BJ (cell line): Measurements from ENCODE around the gene CUX1. TPM values are rescaled to one million over a fixed set of nuclear protein-coding genes. Genes with fewer than 3 reads are reported as not detected.
"Not testable (repeated sequence)": the region's sequence is repeated elsewhere in the genome, so short reads cannot be mapped to it uniquely, and the experiment has no call there.

Source experiments
- CTCF ChIA-PET: fragments of 350-600 bp; formaldehyde crosslinking; extraction: SDS; loops from one replicate; lab custom pipeline; 2021; ENCODE audit warnings: antibody characterized with exemption, inconsistent platforms; lab: Yijun Ruan, JAX
- POLR2A ChIA-PET: fragments of 300-600 bp; sonication (Branson Sonifier 250); formaldehyde crosslinking; extraction: SDS; loops from one replicate; lab custom pipeline; 2021; ENCODE audit warnings: antibody characterized with exemption; lab: Charles Lee
- DNase-seq: peaks from one replicate; pipeline ENCODE4 v3.0.0-alpha.2; 2011; ENCODE audit warnings: low read depth
- H3K27me3 ChIP-seq: 2 replicates; pipeline ENCODE4 v1.6.0; 2011; ENCODE audit warnings: low read length; ENCODE audit not compliant: control insufficient read depth, insufficient read depth
- H3K36me3 ChIP-seq: 2 replicates; pipeline ENCODE4 v1.5.1; 2011; ENCODE audit warnings: low read length; ENCODE audit not compliant: control insufficient read depth, insufficient read depth
- H3K4me3 ChIP-seq: 2 replicates; pipeline ENCODE4 v1.5.1; 2011; ENCODE audit warnings: low read depth, mild to moderate bottlenecking, control low read depth, low read length
- CTCF ChIP-seq: IDR thresholded peaks from 2 replicates; pipeline ENCODE4 v1.5.1; 2011; ENCODE audit warnings: low read depth, mild to moderate bottlenecking, control low read depth, inconsistent platforms, low read length, moderate library complexity; ENCODE audit not compliant: insufficient read depth
- polyA plus RNA-seq: library from polyadenylated mRNA; depleted of rRNA; stranded (reverse); fragments of >200 nt; gene quantifications from 2 replicates; pipeline ENCODE4 v1.2.3, GENCODE V29; 2011

The CUX1 gene
- polyA plus RNA-seq, 1 experiment: 36.5 TPM

GRCh38 chr7:101790566-101791293, 26.7 kb upstream of the CUX1 start:
- H3K36me3 ChIP-seq: no peaks in the 10 kb centered on the region
- ChIA-PET CTCF (no interaction called here), POLR2A (no interaction called here)
- DNase-seq: no peak
- TF ChIP-seq CTCF: no peak
- no peak overlapping the region for H3K4me3 ChIP-seq
- H3K27me3 ChIP-seq: peaks cover 1% of the 10 kb centered on the region; the same call in 1 of the 2 replicates

- DNase-seq: peak; percentile 26
- H3K27me3 ChIP-seq: peaks cover 1% of the 10 kb centered on the region; the same call in 1 of the 2 replicates
- no peak overlapping the region for H3K4me3 ChIP-seq
- no peak for TF ChIP-seq CTCF
- H3K36me3 ChIP-seq: no peaks in the 10 kb centered on the region
- ChIA-PET POLR2A (no interaction called here), CTCF (no interaction called here)
These were observed 25.3 kb upstream of the CUX1 start for GRCh38 chr7:101792051-101792681.

GRCh38 chr7:101792682-101793071, 24.7 kb upstream of the CUX1 start:
- H3K27me3 ChIP-seq, DNase-seq, H3K4me3 ChIP-seq, H3K36me3 ChIP-seq, POLR2A ChIA-PET, CTCF ChIA-PET: not testable (repeated sequence)

GRCh38 chr7:101795461-101795860, 22.0 kb upstream of the CUX1 start:
- ChIA-PET POLR2A (no interaction called here), CTCF (interaction anchor here (1.6 kb wide), 1 partner anchor 9 kb away, joined by 4 read pairs; no protein-coding TSS in a partner anchor)
- DNase-seq: no peak
- H3K27me3 ChIP-seq: peaks cover 1% of the 10 kb centered on the region; the same call in 1 of the 2 replicates
- no peak for TF ChIP-seq CTCF
- H3K4me3 ChIP-seq: no peak overlapping the region
- no peaks in the 10 kb centered on the region for H3K36me3 ChIP-seq

- H3K27me3 ChIP-seq, H3K36me3 ChIP-seq, DNase-seq, H3K4me3 ChIP-seq, POLR2A ChIA-PET: not testable (repeated sequence)
- CTCF ChIA-PET: interaction anchor here (1.0 kb wide), 1 partner anchor 16 kb away, joined by 3 read pairs; no protein-coding TSS in a partner anchor
These were observed 19.3 kb upstream of the CUX1 start for GRCh38 chr7:101798173-101798572.
